GM21381 (cell line): ENCODE data around the gene UCN2.

Experiments used
- ATAC-seq: cut with Tn5 transposase; IDR thresholded peaks from one replicate; pipeline ENCODE4 v1.9.1; 2021; ENCODE audit warnings: mild to moderate bottlenecking, moderate library complexity; ENCODE audit not compliant: unreplicated experiment

UCN2 gene

DNA sequence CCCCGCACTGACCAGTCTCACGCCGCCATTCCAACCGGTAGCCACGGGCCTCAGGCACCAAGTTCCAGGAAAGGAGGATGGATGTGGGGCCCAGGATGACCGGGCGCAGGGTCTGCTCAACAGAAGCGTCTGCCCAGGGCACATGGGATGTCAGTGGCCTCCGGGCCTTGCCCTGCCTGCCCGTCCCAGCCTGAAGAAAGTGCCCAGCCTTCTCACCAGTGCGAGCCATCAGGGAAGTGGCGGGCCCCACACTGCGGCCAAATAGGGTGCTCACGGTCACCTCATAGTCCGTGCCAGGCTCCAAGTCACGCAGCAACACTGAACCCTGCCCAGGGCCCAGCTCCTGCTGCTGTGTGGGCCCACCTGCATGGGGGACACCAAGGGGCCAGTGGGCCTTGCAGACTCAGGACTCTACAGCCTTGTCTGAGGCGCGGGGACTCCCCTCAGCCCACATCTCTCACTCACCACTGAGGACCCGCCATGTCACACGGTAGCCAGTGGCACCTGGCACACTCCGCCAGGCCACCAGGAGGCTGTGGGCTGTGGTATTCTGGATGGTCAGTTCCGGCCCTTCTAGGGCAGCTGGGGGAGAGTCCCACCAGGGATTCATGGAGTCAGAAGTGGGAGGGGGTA lies 28.4 kb upstream of the UCN2 start:
- ATAC-seq = no peak

DNA sequence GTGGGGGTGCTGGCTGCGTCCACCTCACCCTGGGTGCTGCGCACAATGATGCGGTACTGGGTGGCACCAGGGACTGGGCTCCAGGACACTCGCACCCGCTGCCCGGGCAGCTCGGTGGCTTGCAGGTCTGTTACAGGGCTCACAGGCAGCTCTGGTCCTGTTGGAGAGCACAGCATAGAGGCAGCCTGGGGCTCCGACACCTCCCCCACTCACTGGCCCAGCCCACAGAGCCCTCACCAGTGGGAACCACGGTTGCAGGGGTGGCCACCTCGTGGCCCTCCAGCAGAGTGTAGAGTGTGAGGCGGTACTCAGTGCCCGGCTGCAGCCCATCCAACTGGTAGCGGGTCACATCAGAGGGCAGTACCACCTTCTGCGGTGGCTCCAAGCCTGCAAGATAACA lies 27.9 kb upstream of the UCN2 start:
- ATAC-seq = no peak

DNA sequence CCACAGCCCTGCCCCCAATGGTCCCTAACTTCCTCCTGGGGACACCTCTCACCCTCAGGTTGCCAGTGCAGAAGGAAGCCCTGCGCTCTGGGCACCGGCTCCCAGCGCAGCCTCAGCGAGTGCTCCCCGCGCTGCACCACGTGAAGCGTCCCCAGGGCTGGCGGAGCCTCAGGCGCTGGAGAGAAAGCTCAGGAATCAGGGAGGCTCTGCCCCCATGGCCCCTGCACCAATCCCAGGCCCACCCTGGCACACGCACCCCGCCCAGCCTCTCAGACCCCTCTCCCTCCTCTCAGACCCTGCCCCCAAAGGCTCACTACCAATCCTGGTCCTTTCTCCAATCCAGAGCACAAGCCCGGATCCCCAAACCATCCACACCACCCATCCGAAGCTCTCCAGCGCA lies 24.6 kb upstream of the UCN2 start:
- no peak for ATAC-seq

DNA sequence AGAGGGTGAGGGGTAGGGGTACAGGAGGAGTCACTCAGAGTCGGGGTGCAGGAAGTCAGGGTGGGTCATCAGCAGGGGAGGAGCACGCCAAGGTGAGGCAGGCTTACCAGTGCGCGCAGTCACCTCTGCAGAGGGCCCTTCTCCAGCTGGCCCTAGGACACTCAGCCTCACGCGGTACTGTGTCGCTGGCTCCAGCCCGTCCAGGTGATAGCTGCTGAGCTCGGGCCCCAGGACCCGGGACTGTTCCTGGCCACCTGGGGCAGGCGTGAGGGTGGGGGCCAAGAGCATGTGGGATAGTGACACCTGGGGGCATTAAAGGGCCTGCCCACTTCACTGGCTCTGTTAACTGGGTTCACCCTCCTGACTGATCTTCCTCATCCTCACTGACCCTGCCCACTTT lies 24.1 kb upstream of the UCN2 start:
- no peak for ATAC-seq

DNA sequence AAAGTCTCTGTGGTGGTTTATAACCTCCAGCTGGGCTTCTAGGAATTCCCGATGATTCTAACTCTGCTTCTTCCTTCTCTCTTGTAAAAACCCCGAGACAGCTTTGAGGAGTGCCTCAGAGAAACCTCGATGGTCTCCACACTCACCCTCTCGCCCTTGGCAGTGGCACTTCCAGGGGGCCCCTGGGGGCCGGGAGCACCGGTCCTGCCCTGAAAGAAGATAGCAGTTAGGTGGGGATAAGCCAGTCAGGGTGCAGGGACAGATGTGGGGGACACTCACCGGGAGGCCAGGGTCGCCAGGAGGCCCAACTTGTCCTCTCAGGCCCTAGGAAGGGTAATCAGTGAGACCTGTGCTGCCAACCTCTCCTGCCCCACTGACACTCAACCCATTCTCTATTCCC lies 21.8 kb upstream of the UCN2 start:
- ATAC-seq = no peak

DNA sequence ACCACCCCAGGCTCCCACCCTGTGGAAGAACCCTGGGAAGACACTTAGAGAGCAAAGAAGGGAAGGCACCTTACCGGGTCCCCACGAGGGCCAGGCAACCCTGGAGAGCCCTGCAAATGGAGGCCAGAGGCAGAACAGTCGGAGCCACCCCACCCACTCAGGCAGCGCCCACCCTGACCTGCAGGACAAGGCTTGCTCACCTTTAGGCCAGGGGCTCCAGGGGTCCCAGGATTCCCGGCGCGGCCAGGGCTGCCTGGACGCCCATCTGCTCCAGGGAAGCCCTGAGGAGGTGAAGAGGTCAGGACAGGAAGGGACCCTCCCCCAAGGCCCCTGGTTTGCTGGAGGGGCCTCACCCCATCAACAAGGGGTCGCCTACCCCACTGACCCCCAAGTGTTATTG lies 21.3 kb upstream of the UCN2 start:
- no peak for ATAC-seq

DNA sequence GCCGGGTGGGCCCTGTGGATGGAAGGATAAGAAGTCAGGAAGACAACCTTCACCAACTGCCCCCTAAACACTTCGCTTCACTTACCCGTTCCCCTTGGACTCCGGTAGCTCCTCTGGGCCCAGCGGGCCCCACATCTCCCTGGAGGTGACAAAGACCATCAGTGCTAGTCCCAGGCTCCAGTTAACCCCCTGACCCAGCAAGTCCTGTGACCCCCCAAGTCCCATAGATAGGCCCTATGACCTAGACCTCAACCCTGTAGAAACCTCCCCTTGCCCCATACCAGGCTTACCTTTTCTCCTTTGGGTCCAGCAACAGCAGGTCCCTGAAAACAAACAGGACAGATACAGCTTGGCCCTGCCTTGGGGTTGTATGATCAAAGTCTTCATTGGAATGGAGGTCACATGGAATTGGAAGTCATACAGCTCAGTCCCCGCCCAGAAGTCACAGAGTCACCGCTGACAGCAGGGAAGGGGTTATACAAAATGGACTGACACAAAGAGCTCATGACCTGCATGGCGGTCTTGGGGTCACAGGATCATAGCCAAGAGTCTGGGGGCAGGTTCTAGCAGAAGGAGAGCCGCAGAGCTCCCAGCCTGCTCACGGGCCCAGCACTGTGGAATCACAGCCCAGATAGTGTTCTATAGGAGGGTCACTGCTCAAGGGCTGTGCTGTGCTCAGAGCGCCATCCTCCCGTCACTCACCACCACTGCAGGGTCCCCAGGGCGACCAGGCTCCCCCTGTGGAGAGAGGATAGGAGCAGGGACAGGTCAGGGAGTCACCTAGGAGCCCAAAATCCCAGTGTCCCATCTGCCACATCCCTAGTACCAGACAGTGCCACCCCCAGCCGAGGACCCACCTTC lies 18.3 kb upstream of the UCN2 start:
- no peak for ATAC-seq

DNA sequence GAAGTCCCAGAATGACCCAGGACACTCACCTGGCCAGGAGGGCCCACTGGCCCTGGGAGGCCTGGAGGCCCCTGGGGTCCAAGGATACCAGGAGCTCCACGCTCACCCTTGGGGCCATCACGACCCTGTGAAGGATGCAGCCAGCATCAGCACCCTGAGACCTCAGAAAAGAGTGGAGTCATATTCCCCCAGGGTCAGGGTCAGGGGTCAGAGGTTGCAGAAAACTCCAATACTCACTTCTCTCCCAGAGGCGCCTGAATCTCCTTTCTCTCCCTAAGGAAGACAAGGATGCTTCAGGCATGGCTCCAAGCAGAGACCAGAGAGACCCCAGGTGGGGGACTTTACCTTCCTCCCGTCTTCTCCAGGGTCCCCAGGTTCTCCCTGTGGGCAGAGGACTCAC lies 13.1 kb upstream of the UCN2 start:
- no peak for ATAC-seq

DNA sequence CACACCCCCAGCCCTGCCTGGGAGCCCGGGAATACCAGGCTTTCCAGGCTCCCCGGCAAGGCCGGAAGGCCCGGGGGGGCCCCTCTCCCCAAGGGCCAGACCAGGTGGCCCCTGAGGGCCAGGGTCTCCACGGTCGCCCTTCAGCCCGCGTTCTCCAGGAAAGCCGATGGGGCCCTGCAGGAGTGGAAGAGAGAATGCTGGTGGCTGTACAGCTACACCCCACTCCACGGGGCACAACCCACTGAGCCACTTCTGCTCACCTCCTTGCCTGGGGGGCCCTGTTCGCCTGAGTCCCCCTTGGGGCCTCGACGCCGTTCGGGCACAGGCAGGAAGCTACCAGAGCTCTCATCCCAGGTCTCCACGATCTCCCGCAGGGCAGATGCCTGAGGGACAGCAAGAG lies 11.8 kb upstream of the UCN2 start:
- no peak for ATAC-seq

DNA sequence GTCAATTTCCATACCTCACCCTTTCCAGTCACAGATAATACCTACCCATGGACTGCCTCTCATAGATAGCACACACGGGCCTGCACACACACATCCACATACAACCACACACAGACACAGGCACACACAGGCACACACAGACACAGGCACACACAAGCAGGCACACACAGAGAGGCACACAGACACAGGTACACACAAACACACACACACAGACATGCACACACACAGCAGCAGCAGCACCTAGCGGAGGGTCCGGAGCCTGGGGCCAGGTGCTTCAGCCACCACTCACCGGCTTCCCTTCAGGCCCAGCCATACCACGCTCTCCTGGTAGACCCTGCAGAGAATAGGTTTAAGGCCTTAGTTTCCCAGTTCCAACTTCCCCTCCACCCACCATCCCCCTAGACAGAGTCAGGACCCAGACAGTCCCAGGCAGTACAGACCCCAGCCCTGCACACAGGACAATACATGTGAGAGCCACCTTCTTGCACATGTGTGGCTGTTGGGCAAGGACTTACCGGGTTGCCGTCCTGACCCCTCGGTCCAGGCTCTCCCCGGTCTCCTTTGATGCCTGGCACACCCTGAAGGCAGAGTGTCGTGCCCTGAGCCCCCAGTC lies 10.5 kb upstream of the UCN2 start:
- no peak for ATAC-seq

DNA sequence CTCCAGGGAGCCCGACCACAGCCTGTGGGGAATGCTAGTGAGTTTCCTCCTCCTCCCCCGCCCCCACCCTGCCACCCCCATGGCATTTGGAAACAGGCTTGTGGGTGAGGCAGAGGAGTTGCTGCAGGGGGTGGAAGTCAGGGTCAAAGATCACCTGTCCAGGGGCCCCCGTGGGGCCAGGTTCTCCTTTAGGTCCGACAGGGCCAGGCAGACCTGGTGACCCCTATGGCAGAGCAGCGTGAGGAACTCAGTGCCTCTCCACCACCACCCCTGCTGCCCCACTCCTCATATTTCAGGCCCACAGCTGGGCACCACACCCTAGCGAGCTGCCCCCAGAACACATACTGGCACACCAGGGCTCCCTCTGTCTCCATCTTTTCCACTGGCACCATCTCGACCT lies 8.9 kb upstream of the UCN2 start:
- no peak for ATAC-seq

DNA sequence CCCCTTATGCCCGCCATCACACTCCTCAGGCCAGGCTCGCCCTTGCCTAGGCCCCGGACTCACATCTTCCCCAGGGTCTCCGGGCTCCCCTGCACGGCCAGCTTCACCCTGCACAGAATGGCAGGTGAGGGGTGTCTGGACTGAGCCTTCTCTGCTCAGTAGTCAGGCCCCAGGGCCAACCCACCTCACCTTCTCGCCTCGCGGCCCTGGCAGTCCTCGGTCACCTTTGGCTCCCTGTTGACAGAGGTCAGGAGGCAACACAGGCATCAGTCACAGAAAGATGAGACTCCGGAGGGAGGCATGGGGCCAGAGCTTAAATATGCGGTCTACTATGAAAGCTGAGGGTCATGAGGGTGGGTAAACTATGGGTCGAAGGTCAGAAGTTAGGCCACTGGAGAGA lies 8.4 kb upstream of the UCN2 start:
- ATAC-seq = no peak

DNA sequence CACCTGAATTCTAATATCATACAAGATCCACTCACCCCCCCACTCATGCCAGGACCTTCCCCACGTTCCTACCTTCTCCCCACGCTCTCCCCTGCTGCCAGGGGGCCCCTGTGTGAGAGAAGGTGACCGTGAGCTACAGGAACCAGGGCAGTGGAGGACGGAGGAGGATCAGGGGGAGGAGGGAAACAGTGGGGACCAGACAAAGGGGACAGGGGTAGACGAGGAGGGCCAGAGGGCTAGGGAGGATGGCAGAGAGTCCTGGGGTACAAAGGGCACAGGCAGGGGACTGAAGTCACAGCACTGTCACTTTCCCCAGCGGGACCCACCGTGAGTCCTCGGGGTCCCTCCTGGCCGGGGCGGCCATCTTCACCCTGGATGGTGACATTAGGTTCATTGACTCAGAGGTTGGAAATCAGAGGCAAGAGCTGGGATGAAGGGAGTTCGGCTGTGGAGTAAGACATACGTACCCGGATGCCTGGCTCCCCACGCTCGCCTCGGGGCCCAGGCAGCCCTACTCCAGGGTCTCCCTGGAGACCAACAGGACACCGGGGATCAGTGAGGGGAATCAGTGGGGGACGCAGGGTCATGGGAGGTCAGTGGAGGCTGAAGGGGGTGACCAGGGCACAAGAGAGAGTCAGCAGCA lies 6.3 kb upstream of the UCN2 start:
- no peak for ATAC-seq

DNA sequence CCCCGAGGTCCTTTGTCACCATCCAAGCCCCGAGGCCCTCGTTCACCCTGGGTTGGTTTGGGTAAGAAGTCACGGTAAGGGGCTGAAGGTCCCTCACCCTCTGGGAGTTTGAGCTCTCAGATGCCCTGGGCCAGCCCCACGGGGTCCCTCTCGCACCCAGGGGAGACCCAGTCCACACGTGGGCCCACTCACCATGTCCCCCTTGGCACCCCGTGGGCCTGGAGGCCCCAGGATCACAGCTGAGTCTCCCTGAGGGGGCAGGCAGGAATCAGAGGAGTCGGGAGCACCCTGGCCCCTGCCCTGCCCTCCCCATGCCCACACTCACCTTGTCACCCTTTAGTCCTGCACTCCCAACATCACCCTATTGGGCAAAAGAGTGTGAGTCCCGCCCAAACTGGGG lies 5.8 kb upstream of the UCN2 start:
- ATAC-seq = no peak

DNA sequence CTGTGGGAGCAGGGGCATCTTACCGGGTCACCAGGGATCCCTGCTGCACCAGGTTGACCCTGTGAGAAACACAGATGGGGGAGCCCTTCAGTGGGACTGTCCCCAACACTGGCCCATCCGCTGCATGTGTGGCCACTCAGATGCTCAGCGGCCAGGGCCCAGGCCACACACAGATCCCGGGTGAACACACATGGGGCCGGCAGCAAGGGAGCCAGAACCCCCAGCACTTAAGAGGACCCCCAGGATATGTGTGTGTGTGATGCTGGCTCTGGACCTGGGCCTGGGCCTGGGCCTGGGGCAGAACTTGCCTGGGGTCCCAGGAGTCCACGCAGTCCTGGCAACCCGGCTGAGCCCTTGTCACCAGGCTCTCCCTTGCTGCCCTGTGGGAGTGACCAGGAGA lies 4.9 kb upstream of the UCN2 start:
- ATAC-seq = no peak

DNA sequence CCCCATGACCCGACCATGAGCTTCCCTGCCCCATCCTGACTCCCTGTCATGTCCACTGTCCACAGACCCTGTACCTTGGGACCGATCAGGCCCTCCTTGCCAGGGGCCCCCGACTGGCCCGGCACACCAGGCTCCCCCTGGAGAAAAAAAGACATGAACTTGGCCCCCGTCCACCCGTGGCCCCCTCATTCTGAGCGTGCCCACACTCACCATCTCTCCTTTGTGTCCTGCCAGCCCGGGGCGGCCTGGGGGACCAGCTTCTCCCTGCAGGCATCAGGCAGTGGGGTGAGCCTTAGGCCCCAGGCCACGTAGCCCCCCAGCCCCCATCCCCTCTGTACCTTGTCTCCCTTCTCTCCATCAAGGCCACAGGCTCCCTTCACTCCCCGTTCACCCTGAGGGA lies 3.9 kb upstream of the UCN2 start:
- no peak for ATAC-seq

DNA sequence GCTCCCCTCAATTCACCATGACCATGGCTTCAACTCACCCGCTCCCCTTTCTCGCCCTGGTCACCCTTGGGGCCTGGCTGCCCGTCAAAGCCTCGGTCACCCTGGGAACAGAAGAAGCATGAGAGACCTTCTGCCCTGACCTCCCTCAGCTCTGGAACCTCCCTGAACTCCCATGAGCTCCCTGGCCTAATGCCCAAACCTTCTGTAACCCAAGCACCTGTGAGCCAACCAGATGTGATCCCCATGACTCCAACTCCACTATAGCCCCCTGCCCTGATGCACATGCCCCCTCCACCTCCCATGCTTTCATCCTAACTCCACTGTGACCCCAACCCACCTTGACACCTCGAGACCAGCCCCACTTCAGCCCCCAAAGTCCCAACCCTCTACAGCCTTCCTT lies 3.5 kb upstream of the UCN2 start:
- no peak for ATAC-seq

DNA sequence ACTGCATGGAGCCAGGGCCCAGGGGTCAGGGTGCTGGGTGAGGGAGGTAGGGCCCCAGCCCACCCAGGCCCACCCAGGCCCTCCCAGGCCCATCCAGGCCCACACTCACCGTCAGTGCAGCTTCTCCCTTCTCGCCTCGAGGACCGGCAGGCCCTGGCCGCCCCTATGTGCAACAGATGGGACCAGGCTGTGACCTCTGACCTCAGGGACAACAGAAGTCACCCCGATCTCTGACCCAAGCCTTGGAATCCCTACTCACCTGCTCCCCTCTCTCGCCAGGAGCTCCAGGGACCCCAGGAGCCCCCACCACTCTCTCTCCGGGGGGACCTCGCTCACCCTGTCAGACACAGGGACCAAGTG lies 2.8 kb upstream of the UCN2 start:
- no peak for ATAC-seq

DNA sequence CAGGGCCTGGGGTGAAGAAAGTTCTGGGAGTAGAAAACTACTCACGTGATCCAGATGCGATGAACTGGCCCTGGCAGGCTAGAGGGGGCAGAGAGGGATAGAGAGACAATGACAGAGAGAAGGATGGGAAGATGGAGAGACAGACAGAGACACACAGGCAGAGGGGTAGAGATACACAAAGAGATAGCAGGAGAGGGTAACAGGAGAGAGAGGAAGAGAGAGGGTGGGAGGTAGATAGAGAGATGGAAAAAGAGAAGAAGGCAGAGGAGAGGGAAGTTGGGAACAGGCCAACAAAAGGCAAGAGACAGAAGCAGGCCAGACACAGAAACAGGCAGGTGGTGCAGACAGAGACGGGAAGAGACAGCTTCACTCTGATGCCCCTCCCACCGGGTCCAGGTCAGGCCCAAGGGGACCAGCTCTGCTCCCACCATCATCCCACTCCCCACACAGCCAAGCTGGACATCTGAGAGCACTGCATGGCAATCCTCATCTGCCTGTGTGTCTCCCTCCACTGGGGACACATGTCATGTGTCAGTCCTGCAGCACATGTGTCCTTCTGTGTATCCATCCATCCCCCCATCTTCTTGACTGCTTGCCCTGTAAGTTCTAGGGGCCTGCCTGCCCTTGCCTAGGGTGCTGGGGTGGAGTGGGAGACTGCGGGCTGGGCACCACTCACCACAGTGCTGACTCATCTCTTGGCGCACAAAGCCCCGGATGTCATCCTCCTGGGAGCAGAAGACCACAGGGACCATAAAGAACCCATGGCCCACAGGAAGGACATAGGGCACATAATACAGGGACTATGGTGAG lies 2.2 kb upstream of the UCN2 start:
- ATAC-seq = no peak

DNA sequence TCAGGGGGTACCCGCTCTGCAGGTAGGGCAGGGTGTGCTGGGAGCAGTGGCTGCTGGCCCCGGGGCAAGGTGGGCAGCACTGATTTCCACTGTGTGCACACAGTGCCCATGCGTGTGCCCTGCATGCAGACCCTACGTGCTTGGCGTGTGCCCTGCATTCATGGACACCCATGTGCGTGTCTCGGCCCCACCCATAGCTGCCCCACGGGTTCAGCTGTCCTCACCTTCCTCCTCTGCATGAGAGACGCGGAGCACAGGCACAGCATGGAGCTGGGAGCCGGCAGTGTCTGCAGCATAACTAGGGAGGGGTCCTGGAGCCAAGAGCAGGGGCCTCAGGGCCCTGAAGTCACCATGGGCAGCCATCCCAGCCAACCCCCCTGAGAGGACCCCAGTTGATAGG lies 1.6 kb upstream of the UCN2 start:
- ATAC-seq = no peak

DNA sequence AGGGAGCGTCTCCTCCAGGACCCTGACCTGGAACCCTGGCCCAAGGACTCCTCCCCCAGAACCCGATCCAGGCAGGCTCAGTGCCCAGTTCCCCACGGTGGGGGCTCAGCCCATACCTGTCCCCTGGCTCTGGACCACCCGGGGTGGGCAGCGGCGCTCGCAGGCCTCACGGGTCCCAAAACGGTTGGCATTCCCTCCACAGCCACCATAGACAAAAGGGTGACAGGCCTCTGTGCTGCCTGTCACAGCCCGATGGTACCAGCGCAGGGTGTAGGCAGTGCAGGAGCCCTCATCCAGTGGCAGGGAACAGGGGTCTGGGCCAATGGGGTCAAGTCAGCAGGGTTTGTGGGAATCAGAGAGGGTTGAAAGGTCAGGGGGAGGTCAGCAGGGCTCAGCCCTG lies 1.1 kb upstream of the UCN2 start:
- no peak for ATAC-seq
